NCI-H1694 treated with DMSO at 0.1 percent for 48 hours (cell line): Measurements from ENCODE around the gene ANKRD33B.
"Not testable (repeated sequence)": the region's sequence is repeated elsewhere in the genome, so short reads cannot be mapped to it uniquely, and the experiment has no call there.

ENCODE experiments used
- DNase-seq: peaks from one replicate; lab custom pipeline; 2025; lab: John Stamatoyannopoulos, UW

ANKRD33B gene

DNA sequence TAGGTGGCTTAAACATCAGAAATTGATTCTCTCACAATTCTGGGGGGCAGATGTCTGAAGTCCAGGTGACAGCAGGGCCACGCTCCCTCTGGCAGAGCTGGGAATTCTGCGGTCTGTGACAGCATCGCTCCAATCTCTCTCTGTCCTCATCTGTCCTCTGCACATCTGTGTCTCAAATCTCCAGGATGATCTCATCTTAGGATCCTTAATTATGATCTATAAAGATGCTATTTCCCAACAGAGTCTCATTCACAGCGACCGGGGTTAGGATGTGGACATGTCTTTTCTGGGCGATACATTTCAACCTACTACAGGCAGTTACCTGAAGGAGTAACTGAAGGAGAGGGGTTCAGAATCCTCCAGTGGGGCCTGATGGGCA, 31.4 kb downstream of the ANKRD33B start:
- peak; percentile 37 for DNase-seq

DNA sequence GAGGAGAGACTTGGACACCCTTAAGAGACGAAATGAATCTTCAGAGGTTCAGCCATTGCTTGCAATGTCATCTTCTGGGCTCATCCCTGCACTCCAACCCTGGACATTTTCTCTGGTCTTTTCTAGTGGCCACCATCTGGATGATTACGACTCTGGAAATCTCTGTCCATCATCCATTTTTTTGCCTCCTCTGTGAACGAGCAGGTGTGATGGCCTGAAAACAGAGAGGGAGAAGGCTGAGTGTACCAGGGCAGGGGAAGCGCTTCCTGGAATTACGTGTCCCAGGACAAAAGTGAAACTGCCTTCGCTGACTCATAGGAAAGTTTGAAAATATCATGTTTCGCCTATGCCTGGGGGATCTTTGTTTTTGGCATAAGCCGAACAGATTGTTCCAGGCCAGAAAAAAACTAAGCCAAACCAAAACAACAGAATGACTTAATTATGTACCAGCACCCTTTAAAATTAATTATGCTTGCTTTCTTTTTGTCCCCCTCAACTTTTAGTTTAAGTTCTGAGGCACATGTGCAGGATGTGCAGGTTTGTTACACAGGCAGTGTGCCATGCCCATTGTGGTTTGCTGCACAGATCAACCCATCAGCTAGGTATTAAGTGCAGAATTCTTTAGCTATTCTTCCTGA, 31.9 kb downstream of the ANKRD33B start:
- peak; percentile 78 for DNase-seq

GRCh38 chr5:10596310-10596703, 32.4 kb downstream of the ANKRD33B start:
- no peak for DNase-seq

GRCh38 chr5:10596886-10597451, 33.1 kb downstream of the ANKRD33B start:
- DNase-seq, result no peak

GRCh38 chr5:10599113-10599512, 35.2 kb downstream of the ANKRD33B start:
- DNase-seq, result no peak

GRCh38 chr5:10599862-10600284, 36.0 kb downstream of the ANKRD33B start:
- no peak for DNase-seq

DNA sequence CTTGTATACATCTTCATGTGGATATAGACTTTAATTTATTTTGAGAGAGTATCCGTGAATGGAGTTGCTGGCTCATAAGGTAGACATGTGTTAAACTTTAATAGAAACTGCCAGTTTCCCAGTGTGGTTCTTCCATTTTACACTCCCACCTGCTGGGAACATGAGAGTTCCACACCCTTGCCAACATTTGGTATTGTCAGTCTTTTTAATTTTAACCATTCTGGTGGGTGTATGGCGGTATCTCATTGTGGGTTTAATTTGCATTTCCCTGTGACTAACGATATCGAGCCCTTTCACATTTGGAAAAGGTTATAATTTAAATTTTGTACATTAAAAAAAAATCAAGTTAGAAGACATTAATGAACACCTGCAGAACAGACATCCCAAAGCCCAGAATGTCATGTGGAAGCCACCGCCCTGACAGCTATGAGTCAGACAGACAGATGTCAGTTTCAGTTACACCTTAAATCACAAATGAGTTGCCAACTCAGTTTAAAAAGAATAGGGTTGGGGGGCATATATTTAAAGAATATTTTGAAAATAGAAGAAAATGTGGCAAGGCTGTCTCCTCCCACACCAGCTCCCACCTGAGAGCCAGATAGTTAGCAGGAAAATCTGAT, 36.9 kb downstream of the ANKRD33B start:
- DNase-seq, result no peak

DNA sequence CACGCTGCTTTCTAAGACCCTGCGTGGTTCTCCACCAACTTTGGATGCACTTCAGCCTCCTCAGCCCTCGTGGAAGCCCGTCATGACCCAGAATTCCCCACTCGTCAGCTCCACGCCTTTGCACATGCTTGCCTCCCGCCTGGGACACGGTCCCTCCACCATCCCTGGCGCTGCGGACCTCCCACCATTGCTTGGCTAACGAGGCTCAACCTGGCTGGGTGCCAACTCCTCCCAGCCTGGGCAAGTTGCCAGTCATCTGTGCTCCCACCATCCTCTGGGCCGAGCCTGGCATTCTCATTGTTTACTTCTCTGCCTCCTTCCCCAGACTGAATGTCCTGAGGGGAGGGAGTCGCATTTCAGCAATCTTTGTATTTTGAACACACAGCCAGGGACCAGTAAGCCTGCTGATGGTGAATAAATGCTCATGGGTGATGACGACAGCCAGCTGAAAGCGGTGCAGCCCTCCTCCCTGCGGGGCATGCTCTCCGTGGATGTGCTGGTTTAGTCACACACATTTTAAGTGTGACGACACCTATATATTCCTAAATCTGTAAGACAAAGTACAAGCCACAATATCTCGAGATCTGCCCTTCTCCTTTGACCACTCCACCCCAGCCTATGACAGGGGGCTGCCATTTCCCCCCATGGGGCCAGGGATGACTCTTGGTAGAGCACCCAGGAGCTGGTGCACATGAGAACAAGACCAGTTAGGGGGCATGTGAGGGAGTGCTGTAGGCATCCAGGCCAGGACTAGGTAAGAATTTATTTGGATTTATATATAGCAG, 37.6 kb downstream of the ANKRD33B start:
- DNase-seq, result peak; percentile 96

- DNase-seq, result no peak
These were observed 38.3 kb downstream of the ANKRD33B start for GRCh38 chr5:10602031-10602806.

GRCh38 chr5:10604975-10605374, 41.1 kb downstream of the ANKRD33B start:
- DNase-seq, result no peak

GRCh38 chr5:10606632-10607022, 42.8 kb downstream of the ANKRD33B start:
- DNase-seq, result not testable (repeated sequence)

GRCh38 chr5:10607023-10607665, 43.3 kb downstream of the ANKRD33B start:
- DNase-seq, result no peak

DNA sequence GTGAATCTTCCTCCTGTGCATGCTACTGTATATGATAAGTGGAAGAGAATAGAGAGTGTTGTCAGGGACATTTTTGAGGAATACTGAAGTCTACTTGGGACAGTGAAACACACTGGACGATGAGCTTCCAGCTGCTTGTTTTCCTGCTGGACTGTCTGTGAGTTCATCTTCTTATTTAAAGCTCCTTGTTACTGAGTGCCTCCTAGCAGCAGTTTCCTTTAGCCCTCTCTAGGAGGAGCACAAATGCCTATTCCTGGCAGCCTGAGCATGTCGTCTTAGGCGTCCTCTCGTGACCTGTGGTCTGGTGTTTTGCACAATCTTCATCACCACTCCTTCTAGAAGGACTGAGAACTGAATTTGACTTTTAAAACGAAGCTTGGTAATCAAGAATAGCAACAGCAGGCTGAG, 43.8 kb downstream of the ANKRD33B start:
- DNase-seq, result no peak

DNA sequence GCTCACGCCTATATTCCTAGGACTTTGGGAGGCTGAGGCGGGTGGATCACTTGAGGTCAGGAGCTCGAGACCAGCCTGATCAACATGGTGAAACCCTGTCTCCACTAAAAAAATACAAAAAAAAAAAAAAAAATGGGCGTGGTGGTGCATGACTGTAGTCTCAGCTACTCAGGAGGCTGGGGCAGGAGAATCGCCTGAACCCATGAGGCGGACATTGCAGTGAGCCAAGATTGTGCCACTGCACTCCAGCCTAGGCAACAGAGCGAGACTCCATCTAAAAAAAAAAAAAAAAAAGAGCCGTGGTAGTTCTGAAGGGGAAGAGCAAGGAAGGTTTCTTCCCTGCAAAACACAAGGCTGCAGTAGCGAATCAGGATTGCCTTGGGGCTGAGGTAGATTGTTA, 44.2 kb downstream of the ANKRD33B start:
- not testable (repeated sequence) for DNase-seq

- DNase-seq, result no peak
These were observed 46.2 kb downstream of the ANKRD33B start for GRCh38 chr5:10610058-10610457.

DNA sequence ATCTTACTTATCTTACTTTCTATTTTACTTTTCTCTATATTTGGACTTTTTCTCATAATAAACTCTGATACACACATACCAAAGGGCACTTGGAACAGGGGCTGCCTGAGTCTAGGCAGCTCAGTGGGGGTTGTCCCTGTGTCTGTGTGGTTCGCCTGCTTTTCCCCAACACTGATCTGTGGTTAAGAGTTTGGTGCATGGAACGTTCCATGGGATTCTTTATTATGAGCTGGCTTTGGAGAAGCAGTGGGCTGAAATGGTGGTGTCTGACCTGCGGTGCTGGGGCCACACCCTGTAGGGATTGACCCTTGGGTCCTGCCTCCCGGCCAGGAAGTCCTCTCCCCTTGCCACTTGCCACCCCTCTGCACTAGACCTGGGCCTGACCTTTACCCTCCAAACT, 47.4 kb downstream of the ANKRD33B start:
- DNase-seq, result no peak

GRCh38 chr5:10612251-10612650, 48.4 kb downstream of the ANKRD33B start:
- DNase-seq, result no peak

DNA sequence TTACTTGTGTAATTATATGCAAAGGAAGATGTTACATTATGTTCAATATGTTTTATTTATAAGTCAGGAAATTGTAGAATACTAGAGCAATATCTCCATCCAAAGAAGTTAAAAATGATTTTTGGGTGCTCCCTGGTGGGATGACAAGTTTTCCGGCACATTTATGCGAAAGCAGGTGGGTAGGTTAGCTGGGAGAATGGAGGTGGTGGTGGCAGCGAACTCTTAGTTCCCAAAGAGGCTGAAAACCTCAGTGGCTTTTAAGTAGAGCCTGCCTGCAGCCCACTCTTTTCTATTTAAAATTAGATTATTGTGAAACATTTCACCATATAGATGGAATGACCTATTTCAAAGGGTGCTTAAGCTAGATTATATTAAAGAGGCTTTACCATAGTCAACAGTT, 51.8 kb downstream of the ANKRD33B start:
- DNase-seq, result no peak

GRCh38 chr5:10617103-10617502, 53.2 kb downstream of the ANKRD33B start:
- no peak for DNase-seq

DNA sequence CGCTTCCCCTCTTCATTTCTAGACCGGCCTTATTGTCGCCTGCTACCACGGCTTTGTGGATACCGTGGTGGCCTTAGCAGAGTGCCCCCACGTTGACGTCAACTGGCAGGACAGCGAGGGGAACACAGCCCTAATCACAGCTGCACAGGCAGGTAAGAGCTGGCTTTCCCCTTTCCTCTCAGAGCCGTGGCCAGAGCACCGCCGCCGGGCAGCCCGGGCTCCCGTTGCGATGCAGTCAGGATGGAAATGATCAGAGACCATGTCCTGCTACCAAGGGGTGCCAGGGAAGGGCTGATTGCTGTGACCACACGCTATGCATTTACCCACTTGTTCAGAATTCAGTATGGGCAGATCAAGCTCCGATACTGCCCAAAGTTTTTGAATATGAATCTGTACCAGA, 54.4 kb downstream of the ANKRD33B start:
- DNase-seq, result no peak

- no peak for DNase-seq
These were observed 55.8 kb downstream of the ANKRD33B start for GRCh38 chr5:10619649-10620048.

GRCh38 chr5:10620346-10620745, 56.5 kb downstream of the ANKRD33B start:
- no peak for DNase-seq
